Measurements from ENCODE around the gene PAAF1.

The PAAF1 gene

DNA sequence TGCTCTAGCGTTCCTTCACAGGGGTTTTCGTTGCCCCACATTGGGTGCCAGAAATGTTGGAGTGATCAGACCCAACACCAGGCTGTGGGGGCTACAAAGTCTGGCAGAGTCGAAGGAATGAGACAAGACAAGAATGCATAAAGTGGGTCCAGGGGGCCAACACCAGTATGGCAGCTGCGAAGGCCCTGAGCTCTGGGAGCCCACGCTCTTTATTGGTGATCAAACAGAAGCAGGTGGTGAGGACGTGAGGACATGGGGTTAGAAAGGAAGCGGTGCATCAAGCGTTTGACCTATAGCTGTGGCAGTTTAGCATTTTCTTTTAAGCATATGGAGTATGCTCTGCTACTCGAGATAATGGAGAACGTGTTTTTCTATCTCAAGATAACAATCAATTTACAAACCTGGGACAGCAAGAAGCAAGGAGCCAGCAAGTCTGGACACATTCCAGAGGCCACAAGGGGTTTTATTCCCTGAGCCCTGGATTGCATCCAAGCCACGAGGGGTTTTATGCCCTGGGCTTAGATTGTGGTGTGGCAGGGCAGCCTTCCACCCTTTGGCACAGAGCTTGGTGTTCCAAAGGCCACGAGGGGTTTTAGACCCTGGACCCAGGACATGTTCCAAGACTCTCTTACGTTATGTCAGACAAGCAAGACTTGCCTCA is 70.1 kb downstream of the PAAF1 start:
- DNase-seq (ENCODE audit: low spot score) = no peak

DNA sequence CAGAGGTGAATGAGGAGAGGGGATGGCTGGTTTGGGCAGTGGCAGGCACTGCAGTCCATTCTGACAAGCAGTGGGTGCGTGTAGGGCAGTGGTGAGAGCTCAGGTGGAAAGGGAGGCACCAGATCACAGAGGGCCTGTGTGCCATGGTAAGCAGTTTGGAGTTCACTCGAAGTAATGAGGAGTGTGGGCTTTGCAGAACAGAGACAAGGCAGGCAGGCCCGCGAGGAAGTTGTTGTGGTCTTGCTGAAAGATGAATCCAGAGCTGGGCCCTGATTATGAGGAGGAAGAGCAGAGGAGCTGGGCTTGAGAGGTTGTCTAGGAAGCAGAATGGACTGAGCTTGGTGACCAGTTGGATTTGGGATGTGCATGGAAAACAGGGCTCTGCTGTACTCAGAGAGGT is 72.4 kb downstream of the PAAF1 start:
- no peak for DNase-seq (ENCODE audit: low spot score)

DNA sequence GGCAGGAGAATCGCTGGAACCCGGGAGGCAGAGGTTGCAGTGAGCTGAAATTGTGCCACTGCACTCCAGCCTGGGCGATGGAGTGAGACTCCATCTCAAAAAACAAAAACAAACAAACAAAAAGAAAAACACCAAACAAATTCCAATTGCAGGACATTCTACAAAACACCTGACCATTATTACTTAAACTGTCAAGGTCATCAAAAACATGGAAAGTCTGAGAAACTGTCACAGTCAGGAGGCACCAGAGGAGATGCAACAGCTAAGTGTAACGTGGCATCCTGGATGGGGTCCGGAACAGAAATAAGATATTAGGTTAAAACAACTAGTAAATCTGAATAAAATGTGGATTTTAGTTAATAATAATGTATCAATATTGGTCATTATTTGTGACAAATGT is 73.1 kb downstream of the PAAF1 start:
- DNase-seq (ENCODE audit: low spot score) = no peak

GRCh38 chr11:73950869-73951710 is 74.3 kb downstream of the PAAF1 start, which contains the start of gene DNAJB13:
Gene DNAJB13 (plus strand): TSS chr11:73951026. CDS start chr11:73951070, 44 bp downstream.
- DNase-seq (ENCODE audit: low spot score) = no peak

- no peak for DNase-seq (ENCODE audit: low spot score)
Measured at GRCh38 chr11:73951797-73952196, 75.0 kb downstream of the PAAF1 start.

- no peak for DNase-seq (ENCODE audit: low spot score)
Measured at GRCh38 chr11:73956876-73957653, 80.3 kb downstream of the PAAF1 start.

GRCh38 chr11:73957654-73958361 is 81.0 kb downstream of the PAAF1 start:
- no peak for DNase-seq (ENCODE audit: low spot score)

GRCh38 chr11:73958521-73959141 is 81.8 kb downstream of the PAAF1 start:
- DNase-seq (ENCODE audit: low spot score) = no peak

DNA sequence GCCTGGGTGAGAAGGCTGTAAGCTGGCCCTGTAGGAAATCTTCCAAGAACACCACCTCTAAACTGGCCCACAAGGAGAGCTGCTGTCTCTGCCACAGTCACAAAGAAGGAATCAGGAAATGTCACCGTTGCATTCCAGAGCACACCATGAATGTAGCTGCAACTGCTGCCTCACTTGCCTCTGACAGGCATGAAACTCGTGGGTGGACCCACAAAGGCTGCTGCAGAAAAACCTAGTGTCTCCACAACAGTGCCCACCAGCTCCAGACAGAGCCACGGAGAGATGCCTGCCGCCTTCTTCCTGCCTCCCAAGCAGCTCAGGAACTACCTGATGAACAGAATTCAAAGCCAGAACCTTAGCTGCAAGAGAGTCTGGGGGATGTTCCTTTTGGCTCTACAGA is 84.5 kb downstream of the PAAF1 start:
- no peak for DNase-seq (ENCODE audit: low spot score)

- no peak for DNase-seq (ENCODE audit: low spot score)
Measured at GRCh38 chr11:73962101-73962705, 85.4 kb downstream of the PAAF1 start.

DNA sequence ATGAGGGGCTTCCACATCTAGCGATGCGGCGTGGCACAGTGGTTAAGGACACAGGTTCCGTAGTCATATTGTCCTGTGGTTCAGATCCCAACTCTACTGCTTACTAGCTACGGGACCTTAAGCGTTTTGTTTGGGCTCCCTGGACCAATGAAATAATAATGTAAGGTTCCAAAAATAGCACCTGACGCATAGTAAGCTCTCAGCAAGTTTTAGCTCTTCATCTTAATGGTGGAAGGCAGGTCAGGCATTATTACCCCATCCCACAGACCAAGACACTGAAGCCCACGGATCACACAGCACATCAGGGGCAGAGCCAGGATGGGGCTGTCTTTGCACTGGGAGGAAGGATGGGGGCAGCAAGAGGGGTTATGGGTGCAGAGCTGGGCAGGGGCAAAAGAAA is 87.1 kb downstream of the PAAF1 start:
- DNase-seq (ENCODE audit: low spot score) = no peak

- no peak for DNase-seq (ENCODE audit: low spot score)
Measured at GRCh38 chr11:73965076-73965763, 88.4 kb downstream of the PAAF1 start.

- no peak for DNase-seq (ENCODE audit: low spot score)
Measured at GRCh38 chr11:73965764-73966121, 88.9 kb downstream of the PAAF1 start.

DNA sequence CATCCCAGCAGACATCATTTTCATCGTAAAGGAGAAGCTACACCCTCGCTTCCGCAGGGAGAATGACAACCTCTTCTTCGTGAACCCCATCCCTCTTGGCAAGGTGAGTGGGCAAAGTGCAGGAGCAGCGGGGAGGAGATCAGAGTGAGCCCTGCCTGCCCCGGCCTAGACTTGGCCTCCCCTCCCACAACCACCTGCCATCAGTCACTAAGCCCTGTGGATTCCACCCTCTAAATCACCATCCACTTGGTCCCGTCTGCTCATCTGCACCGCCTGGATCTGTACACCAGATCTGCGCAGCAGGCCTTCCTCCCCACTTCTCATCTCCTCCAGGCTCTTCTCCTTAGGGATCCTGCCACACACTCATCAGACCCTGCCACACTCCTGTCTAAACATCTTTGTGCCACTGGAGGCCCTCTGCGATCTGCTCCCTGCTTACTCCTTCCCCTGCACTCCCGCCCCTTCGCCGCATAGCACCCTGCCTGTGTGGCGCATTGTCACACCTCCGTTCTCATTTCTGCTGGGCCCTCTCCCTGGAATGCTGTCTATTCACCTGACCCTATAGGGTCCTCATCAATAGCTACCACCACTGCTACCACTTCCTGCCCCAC is 91.7 kb downstream of the PAAF1 start:
- DNase-seq (ENCODE audit: low spot score) = no peak

GRCh38 chr11:73969091-73969490 is 92.3 kb downstream of the PAAF1 start:
- DNase-seq (ENCODE audit: low spot score) = no peak

DNA sequence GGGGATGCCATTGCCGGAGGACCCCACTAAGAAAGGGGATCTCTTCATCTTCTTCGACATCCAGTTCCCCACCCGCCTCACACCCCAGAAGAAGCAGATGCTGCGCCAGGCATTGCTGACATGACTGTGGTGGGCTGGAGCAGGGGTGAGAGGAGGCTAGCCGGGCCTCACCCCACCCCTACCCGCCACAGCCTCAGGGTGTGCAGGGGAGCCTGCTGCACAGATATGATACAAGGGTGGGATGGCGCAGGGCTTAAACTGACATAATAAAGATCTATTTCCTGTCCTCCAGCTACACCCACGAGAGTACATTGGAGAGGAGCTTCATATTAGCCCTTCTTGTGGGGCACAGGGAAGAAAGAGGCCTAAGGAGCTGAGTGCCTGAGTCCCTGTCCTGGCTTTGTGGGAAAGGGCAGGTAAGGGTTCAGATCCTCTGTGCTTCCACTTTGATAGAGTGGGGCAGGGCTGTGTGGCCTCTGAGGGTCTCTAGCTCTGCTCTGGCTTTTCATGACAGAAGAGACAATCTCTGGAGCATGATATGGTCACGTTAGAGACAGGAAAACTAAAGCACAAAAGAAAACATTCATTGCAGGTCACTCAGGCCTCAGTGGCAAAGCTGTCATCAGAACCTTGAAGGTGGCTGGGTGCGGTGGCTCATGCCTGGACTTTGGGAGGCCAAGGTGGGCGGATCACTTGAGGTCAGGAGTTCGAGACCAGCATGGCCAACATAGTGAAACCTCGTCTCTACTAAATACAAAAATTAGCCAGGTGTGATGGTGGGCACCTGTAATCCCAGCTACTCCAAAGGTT is 93.4 kb downstream of the PAAF1 start:
- DNase-seq (ENCODE audit: low spot score) = no peak

- DNase-seq (ENCODE audit: low spot score) = no peak
Measured at GRCh38 chr11:73971175-73971719, 94.4 kb downstream of the PAAF1 start.

GRCh38 chr11:73972187-73972586 is 95.4 kb downstream of the PAAF1 start:
- no peak for DNase-seq (ENCODE audit: low spot score)
